GM12875 (cell line): Measurements from ENCODE around the gene C2orf76.
A peak's percentile ranks its signal among the peaks of the same experiment; 100 is the strongest.

Experiments
- H3K4me3 ChIP-seq: one replicate; pipeline ENCODE4 v1.5.1; 2011; ENCODE audit warnings: low read depth, low read length, control low read depth
- TF ChIP-seq, protein P1 (sequence below): IDR thresholded peaks from 2 replicates; pipeline ENCODE4 v1.5.1; 2011; ENCODE audit warnings: low read depth, mild to moderate bottlenecking, control low read depth, inconsistent platforms, low read length, moderate library complexity, borderline replicate concordance; ENCODE audit not compliant: insufficient read depth

Gene C2orf76

DNA sequence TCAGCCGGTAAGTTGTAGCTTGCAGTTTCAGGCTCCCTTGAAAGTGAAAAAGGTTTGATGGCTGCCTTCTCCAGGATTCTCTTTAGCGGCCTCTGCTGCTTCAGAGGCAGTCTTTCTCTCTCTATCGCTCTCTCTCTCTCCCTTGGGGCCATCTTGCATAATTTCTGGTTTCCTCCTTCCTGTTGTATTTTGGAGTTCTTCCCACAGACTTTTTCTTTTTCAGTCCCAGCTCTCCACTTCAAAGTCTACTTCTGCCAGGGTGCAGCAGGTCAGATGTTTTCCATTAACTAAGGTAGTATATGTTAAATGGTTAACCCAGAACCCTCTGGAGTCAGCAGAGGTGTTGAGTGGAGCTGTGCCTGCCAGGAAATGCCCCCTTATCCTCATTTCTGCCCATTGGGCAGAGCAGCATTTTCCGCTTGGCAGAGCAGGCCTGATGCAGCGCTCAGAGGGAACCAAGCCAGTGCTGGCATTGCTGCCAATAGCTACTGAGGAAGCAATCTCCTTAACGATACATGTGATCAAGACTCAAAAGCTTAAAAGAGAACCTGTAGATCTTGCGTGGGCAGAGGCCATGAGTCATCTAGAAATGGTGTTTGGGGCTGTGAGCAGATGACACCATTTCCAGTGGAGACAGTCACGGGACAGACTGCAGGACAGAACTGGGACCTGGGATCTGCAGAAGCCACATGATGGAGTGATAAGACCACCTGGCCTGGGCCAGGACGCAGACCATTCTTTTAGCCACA is 20.9 kb upstream of the C2orf76 start:
- TF ChIP-seq, protein P1, sequence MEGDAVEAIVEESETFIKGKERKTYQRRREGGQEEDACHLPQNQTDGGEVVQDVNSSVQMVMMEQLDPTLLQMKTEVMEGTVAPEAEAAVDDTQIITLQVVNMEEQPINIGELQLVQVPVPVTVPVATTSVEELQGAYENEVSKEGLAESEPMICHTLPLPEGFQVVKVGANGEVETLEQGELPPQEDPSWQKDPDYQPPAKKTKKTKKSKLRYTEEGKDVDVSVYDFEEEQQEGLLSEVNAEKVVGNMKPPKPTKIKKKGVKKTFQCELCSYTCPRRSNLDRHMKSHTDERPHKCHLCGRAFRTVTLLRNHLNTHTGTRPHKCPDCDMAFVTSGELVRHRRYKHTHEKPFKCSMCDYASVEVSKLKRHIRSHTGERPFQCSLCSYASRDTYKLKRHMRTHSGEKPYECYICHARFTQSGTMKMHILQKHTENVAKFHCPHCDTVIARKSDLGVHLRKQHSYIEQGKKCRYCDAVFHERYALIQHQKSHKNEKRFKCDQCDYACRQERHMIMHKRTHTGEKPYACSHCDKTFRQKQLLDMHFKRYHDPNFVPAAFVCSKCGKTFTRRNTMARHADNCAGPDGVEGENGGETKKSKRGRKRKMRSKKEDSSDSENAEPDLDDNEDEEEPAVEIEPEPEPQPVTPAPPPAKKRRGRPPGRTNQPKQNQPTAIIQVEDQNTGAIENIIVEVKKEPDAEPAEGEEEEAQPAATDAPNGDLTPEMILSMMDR = peak; percentile 37; the same call in 1 of the 2 replicates
- H3K4me3 ChIP-seq = no peak overlapping the region

DNA sequence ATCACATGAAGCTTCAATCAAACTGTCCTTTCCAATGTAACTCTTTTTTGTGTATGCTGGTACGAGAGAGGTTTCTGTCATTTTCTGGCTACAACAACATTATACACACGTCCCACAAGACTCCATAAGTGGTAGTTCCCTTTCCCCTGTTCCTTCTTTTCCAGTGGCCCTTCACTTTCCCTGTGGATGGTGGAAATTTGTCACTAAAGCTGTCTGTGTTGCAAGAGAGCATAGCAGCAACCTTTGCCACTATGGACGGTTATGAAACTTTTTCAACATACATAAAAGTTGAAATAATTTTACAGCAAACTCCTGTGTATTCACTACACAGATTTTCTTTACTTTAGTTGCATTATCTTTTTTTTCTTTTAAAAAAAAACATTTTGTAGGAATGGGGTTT is 18.8 kb upstream of the C2orf76 start:
- TF ChIP-seq, protein P1 = no peak
- H3K4me3 ChIP-seq = no peak overlapping the region

DNA sequence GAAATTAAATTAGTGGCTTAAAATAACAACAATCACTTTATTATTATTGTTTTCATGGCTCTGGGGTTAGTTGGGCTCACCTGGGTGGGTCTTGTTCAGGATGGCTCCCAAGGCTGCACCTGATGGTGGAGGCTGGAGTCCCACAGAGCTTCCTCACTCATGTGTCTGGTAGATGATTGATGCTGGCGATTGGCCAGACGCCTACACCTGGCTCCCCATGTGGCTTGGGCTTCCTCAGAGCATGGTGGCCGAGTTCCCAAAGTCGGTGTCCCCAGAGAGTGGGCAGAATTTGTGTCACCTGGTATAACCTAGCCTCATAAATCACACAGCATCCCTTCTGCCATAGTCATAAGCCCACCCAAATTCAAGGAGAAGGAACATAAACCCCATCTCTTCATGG is 18.3 kb upstream of the C2orf76 start:
- no peak overlapping the region for H3K4me3 ChIP-seq
- TF ChIP-seq, protein P1 = no peak

DNA sequence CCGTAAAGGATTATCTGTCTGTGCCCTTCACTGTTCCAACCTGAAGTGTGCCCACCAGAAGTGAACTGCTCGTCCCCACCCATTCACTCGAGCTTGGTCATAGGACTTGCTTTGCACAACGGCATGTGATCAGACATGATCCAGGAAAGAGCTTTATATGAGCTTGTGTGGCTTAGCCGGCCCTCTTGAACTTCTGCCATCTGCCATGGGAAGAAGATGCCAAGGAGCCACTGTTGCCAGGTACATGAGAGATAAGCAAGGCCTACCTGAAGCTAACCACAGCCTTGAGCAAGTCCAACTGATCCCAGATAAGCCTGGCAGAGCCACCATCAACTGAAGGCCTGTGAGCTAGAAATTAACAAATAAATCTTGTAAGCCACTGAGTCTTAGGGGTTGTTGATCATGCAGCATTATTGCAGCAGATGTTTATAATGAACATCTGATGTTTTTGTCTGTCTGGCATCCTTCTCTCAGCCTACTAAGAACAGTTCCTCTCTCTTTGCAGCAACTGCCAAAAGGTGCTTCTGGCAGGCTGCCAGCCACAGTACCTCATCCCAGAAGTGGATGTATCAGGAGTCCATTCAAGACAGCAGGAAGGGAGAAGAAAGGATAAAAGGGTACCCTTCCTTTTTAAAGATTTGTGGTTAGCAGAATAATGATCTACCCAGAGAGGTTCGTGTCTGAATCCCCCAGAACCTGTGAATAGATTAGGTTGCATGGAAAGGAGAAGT is 16.9 kb upstream of the C2orf76 start:
- TF ChIP-seq, protein P1 = no peak
- no peak overlapping the region for H3K4me3 ChIP-seq

DNA sequence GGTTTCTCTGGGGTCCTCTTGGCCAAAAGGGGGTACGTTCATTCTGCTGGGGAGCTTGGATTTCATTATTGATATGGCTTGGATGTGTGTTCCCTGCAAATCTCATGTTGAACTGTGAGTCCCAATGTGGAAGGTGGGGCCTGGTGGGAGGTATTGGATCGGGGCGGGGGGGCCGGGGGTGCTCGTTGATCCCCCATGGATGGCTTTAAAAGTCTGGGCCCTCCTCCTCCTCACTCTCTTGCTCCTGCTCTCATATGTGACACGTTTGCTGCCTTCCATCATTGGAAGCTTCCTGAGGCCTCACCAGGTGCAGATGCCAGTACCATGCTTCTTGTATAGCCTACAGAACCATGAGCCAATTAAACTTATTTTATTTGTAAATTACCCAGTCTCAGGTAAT is 11.9 kb upstream of the C2orf76 start:
- H3K4me3 ChIP-seq = no peak overlapping the region
- TF ChIP-seq, protein P1 = no peak

DNA sequence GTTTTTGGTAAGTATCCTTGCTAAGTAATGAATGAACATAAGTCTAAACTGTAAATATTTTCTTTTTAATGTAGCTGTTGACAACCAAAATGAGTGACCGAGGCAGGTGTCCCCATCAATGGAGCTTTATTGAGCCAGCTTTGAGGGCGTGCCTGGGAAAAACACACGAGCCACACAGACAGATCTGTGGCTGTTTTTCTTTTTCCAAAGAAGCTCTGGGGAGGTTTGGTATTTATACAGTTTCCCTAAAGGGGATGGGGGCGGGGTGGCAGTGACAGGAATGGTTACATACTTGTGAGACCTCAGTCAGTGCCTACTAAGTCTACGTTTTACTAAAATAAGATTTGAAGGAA is 11.3 kb upstream of the C2orf76 start:
- no peak overlapping the region for H3K4me3 ChIP-seq
- TF ChIP-seq, protein P1 = no peak
